Sigmoid colon (tissue), 7 donors: Measurements from ENCODE around the gene PEX14. TPM values are rescaled to one million over a fixed set of nuclear protein-coding genes. Genes with fewer than 3 reads are reported as not detected.

ENCODE experiments used
- DNase-seq: peaks from one replicate; pipeline ENCODE4 v3.0.0-alpha.2; 2019
- H3K27ac ChIP-seq, 4 donors: fragments of 200-600 bp; sonication (generic); one replicate each; pipeline ENCODE4 v1.5.1; 2016 to 2019; ENCODE audit warnings: mild to moderate bottlenecking in 1 of 4
- H3K27me3 ChIP-seq, 3 donors: fragments of 200-600 bp; sonication (generic); one replicate each; pipeline ENCODE4 v1.5.1; 2019; ENCODE audit warnings: mild to moderate bottlenecking in 1 of 3
- H3K36me3 ChIP-seq, 4 donors: fragments of 200-600 bp; sonication (generic); one replicate each; pipeline ENCODE4 v1.5.1; 2016 to 2019
- H3K4me1 ChIP-seq, 4 donors: fragments of 200-600 bp; sonication (generic); one replicate each; pipeline ENCODE4 v1.5.1; 2017 to 2019
- H3K4me3 ChIP-seq, 4 donors: fragments of 200-600 bp; sonication (generic); one replicate each; pipeline ENCODE4 v1.5.1; 2017 to 2019; ENCODE audit warnings: mild to moderate bottlenecking in 2 of 4, moderate library complexity in 1 of 4
- H3K9me3 ChIP-seq, 4 donors: fragments of 200-600 bp in 3 of 4; sonication (generic) in 3 of 4; one replicate each; pipeline versions ENCODE4 v1.5.1 to v1.6.1; 2013 to 2019
- EP300 ChIP-seq, 4 donors: sonication (generic); formaldehyde crosslinking; IDR thresholded peaks; one replicate each; pipeline ENCODE4 v1.6.1; 2017; ENCODE audit warnings: antibody characterized with exemption in 4 of 4
- POLR2A ChIP-seq, 2 donors: fragments of 450-650 bp; IDR thresholded peaks; one replicate each; pipeline ENCODE4 v1.6.1; 2016; ENCODE audit warnings: antibody characterized with exemption in 2 of 2, mild to moderate bottlenecking in 2 of 2, moderate library complexity in 2 of 2
- POLR2AphosphoS5 ChIP-seq, 4 donors: sonication (generic); formaldehyde crosslinking; IDR thresholded peaks; one replicate each; pipeline ENCODE4 v1.6.1; 2017; ENCODE audit warnings: antibody characterized with exemption in 4 of 4
- WGBS, 2 donors: extraction: QIAGEN DNeasy Blood & Tissue Kit; methylation state at CpG; one replicate each; pipeline ENCODE4 v1.1.7; 2013; 5-methylcytosine and 5-hydroxymethylcytosine counted together
- intact Hi-C: fragments of 100-400 bp; cut with DNase I; formaldehyde crosslinking; loops from one replicate; pipeline ENCODE4 v1.15.1; 2023
- polyA plus RNA-seq, 3 donors: library from polyadenylated mRNA; stranded (reverse); fragments of 200-250 nt; gene quantifications; one replicate each; pipeline ENCODE4 v1.2.3, GENCODE V29; 2013
- total RNA-seq, 4 donors: library from RNA; depleted of rRNA; stranded (reverse); fragments of >200 nt; gene quantifications; one replicate each; pipeline ENCODE4 v1.1.0, GENCODE V29; 2016
- TF ChIP-seq, protein P1 (sequence below), 4 experiments: fragments of 450-650 bp in 3 of 4; fragments of 200-600 bp in 1 of 4; IDR thresholded peaks; one replicate each; pipeline ENCODE4 v1.5.1; 2016 to 2019; ENCODE audit warnings: antibody characterized with exemption in 4 of 4, mild to moderate bottlenecking in 3 of 4, moderate library complexity in 2 of 4
- donor health status: healthy with polysubstance abuse.
- donor health status: Bipolar disorder and iron deficiency.
- donor health status: healthy.

Gene PEX14
- total and polyA plus RNA-seq, 7 donors, result 8.3 to 23.3 (median 14.4) TPM

DNA sequence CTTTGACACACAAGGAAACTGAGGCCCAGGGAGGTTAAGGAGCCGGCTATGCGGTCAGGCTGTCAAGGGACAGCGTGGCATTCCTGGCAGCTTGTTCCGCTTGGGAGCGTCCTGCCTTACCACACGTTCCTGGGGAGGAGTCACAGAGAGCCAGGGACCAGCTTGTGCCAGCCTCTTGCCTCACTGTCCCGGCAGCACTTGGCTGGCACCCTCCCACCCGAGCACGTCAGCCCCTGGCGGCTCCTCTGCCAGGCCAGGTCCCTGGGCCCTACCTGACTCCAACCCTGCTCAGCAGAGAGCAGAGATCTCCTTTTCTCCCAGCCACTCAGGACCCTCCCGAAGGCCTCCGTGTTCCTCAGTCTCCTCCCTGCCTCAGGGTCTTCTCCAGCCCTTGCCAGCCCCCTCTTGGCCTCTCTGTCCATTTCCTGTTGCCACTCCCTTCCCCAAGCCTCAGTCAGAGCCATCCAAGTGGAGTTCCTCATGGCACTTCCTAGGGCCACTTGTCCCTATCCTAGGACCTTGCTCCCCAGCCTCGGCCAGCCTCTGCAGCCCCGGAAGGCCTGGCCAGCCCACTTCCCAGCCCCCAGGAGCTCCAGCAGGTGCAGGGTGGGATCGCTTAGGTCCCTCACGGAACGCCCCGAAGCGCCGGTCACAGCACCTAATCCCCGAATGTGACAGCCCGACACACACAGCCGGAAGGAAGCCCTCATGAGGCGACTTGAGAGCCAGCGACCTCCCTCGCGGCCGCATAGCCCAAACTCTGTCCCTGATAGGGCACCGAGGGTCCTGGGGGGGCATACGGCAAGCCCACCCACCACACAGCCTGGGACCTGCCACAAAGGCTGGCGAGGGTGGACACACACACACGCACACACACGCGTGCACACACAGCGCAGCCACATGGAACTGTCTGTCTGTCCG lies 191.4 kb downstream of the PEX14 start:
- peak; percentile 96 for DNase-seq
- Histone ChIP-seq H3K27ac (peak overlapping the region; percentile 88 to 98 (median 96)), H3K4me3 (no peak overlapping the region), H3K4me1 (peaks cover 0 to 100% (median 88%) of the 10 kb centered on the region in 4 donors), H3K36me3 (peaks cover 4 to 15% (median 8%) of the 10 kb centered on the region in 4 donors), H3K27me3 (no peaks in the 10 kb centered on the region), H3K9me3 (no peaks in the 10 kb centered on the region)
- WGBS, 2 donors, result 91 to 93% methylated on average over 36 of the region's 36 CpGs
- TF ChIP-seq EP300 (IDR thresholded peaks at IDR 0.05) (no peak), POLR2AphosphoS5 (IDR thresholded peaks at IDR 0.05) (peak; percentile 45 to 81 (median 60))
- intact Hi-C loops, result no loop called here

DNA sequence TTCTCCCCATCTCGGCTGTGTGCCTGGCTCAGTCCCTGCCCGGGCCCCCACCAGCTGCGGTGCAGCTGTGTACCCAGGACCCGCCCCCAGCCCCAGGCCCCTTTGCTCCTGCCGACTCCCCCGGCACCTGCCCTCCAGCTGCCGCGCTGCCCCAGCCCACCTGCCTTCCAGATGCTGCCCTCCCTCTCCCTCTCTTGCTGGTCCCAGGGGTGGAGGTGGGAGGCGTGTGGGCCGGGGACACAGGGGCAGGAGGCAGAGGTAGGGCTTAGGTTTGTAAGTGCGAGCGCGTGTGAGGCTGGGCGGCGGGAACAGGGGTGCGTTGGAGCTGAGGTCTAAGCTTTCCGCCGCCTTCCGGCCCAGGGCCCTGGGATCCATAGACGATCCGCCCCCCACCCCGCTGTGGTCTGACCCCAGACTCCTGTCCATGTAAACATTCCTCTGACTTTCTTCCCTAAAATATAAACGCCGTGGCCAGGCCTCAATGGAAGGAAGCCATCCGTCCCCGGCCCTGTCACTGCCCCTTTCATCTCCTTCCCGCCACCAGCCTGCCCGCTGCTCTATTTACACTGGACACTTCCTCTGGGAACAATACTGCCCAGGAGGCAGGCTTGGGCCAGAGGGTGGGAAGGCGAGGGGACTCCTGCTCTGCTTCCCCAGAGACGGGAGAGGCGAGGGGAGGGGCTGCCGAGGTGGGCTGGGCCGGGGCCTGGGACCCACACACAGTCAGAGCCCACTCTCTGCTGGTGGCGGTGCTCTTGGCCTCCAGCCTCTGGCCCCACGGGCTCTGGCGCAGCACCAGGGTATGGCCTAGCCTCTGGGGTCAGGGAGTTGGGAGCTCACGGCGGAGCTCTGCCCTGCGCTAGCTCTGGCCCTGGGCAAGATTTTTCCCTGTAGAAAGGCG lies 193.4 kb downstream of the PEX14 start:
- H3K4me1 ChIP-seq, result peaks cover 0 to 100% (median 100%) of the 10 kb centered on the region in 4 donors
- H3K4me3 ChIP-seq, result peak overlapping the region in 1 of 4 donors; percentile 1
- H3K27ac ChIP-seq, result peak overlapping the region; percentile 88 to 98 (median 96)
- WGBS, 2 donors, result 73 to 76% methylated on average over 40 of the region's 40 CpGs
- no peak for DNase-seq
- H3K36me3 ChIP-seq, result peaks cover 4 to 15% (median 8%) of the 10 kb centered on the region in 4 donors
- no peaks in the 10 kb centered on the region for H3K27me3 ChIP-seq
- intact Hi-C loops, result no loop called here
- TF ChIP-seq POLR2AphosphoS5 (IDR thresholded peaks at IDR 0.05) (no peak), POLR2A (IDR thresholded peaks at IDR 0.05) (no peak), EP300 (IDR thresholded peaks at IDR 0.05) (no peak)
- TF ChIP-seq, protein P1, sequence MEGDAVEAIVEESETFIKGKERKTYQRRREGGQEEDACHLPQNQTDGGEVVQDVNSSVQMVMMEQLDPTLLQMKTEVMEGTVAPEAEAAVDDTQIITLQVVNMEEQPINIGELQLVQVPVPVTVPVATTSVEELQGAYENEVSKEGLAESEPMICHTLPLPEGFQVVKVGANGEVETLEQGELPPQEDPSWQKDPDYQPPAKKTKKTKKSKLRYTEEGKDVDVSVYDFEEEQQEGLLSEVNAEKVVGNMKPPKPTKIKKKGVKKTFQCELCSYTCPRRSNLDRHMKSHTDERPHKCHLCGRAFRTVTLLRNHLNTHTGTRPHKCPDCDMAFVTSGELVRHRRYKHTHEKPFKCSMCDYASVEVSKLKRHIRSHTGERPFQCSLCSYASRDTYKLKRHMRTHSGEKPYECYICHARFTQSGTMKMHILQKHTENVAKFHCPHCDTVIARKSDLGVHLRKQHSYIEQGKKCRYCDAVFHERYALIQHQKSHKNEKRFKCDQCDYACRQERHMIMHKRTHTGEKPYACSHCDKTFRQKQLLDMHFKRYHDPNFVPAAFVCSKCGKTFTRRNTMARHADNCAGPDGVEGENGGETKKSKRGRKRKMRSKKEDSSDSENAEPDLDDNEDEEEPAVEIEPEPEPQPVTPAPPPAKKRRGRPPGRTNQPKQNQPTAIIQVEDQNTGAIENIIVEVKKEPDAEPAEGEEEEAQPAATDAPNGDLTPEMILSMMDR (IDR thresholded peaks at IDR 0.05), result no peak
- no peaks in the 10 kb centered on the region for H3K9me3 ChIP-seq

DNA sequence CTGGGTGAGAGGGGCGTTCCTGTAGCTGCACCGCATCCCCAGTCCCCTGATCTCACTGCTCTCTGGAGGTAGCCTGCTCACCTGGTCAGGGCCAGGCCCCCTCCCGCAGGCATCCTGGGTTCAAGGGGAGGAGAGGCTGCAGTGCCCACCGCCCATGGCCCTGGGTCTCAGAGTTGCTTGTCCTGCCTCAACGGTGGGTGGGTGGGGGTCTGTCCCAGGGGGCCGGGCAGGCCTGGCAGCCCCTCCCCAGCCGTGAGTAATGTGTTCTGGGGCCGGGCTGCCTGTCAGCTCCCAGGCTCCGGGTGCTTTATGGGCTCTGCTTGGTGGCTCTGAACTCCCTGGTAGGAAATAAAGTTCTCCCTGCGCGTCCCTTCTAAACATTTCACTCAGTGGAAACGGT lies 194.8 kb downstream of the PEX14 start:
- peak overlapping the region; percentile 88 to 98 (median 96) for H3K27ac ChIP-seq
- TF ChIP-seq EP300 (IDR thresholded peaks at IDR 0.05) (no peak), POLR2AphosphoS5 (IDR thresholded peaks at IDR 0.05) (no peak)
- peaks cover 0 to 100% (median 100%) of the 10 kb centered on the region in 4 donors for H3K4me1 ChIP-seq

DNA sequence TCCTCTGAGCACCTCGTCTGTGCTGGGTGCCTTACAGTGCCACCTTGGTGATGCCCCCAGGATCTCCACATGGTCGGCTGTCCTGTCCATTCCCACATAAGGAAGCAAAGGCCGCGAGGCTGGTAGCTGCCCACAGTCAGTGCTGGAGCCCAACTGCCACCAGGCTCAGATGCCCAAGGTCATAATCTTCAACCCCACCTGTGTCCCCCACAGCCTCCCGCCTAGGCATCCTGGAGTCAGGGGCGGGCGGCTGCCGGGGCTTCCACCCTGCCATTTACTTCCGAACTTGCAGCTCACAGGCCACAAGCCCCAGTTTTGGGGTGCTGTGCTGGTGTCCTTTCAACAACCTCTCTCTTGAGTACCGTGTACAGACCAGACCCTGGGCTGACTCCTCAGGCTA lies 195.4 kb downstream of the PEX14 start:
- 92 to 94% methylated on average over 10 of the region's 10 CpGs for WGBS, 2 donors
- H3K4me1 ChIP-seq, result peaks cover 0 to 100% (median 100%) of the 10 kb centered on the region in 4 donors
- no peaks in the 10 kb centered on the region for H3K27me3 ChIP-seq
- no peak for TF ChIP-seq EP300 (IDR thresholded peaks at IDR 0.05)
- TF ChIP-seq, protein P1 (IDR thresholded peaks at IDR 0.05), result no peak
- no peak for TF ChIP-seq POLR2AphosphoS5 (IDR thresholded peaks at IDR 0.05)
- no peak for TF ChIP-seq POLR2A (IDR thresholded peaks at IDR 0.05)
- intact Hi-C loops, result no loop called here
- no peak overlapping the region for H3K4me3 ChIP-seq
- peaks cover 0 to 2% (median under 1%) of the 10 kb centered on the region in 4 donors for H3K36me3 ChIP-seq
- H3K9me3 ChIP-seq, result no peaks in the 10 kb centered on the region
- H3K27ac ChIP-seq, result peak overlapping the region; percentile 88 to 98 (median 96)
- no peak for DNase-seq

More for the DNA sequence above, 194.8 kb downstream of the PEX14 start:
- Histone ChIP-seq H3K9me3 (no peaks in the 10 kb centered on the region), H3K27me3 (no peaks in the 10 kb centered on the region), H3K4me3 (no peak overlapping the region), H3K36me3 (peaks cover 4 to 9% (median 6%) of the 10 kb centered on the region in 4 donors)
- DNase-seq, result no peak
- WGBS, 2 donors, result 84 to 88% methylated on average over 12 of the region's 12 CpGs
- intact Hi-C loops, result no loop called here

DNA sequence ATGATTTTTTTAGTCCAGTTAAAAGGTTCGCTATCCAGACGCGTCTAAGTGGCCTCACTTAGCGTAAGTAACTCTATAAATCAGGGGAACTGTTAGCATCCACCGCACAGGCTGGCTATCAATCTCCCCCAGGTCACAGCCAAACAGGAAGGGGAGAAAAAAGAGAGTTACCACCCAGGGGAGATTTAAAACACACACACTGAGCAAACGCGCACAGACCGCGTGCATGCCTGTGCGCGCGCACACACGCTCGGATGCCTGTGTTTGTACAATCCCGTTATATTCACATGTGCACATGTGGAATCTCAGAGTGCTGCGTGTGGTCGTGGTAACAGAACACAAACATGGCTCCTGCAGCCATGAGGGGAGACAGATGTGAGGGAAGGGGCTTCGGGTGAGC lies 196.3 kb downstream of the PEX14 start:
- Histone ChIP-seq H3K36me3 (no peaks in the 10 kb centered on the region), H3K27ac (peak overlapping the region; percentile 88 to 98 (median 96)), H3K4me1 (peaks cover 0 to 100% (median 100%) of the 10 kb centered on the region in 4 donors), H3K27me3 (no peaks in the 10 kb centered on the region), H3K4me3 (no peak overlapping the region), H3K9me3 (no peaks in the 10 kb centered on the region)
- TF ChIP-seq EP300 (IDR thresholded peaks at IDR 0.05) (no peak), POLR2AphosphoS5 (IDR thresholded peaks at IDR 0.05) (peak in 3 of 4 donors; percentile 7 to 61 (median 27))
- DNase-seq, result no peak
- WGBS, 2 donors, result 62 to 84% methylated on average over 18 of the region's 18 CpGs
- intact Hi-C loops, result no loop called here
